Measurements from ENCODE around the gene CMIP. TPM values are rescaled to one million over a fixed set of nuclear protein-coding genes. Genes with fewer than 3 reads are reported as not detected.

The CMIP gene
- polyA plus RNA-seq, 1 of the 3 experiments (the other 2 are of a cell fraction) = 5.4 TPM

GRCh38 chr16:81571175-81571574 is 126.6 kb downstream of the CMIP start (continued):
- no peak for TF ChIP-seq REST (IDR thresholded peaks at IDR 0.05; ENCODE audit: low read depth, low read length)
- no peak for TF ChIP-seq SIN3A (IDR thresholded peaks at IDR 0.05; ENCODE audit: borderline replicate concordance, low read depth, low read length)
- TF ChIP-seq TCF12 (IDR thresholded peaks at IDR 0.05) = no peak
- no peak for TF ChIP-seq EP300 (IDR thresholded peaks at IDR 0.05; ENCODE audit: borderline replicate concordance in 1 of 2, low read depth in 1 of 2, low read length in 1 of 2)
- TF ChIP-seq NFIC (IDR thresholded peaks at IDR 0.05; ENCODE audit: borderline replicate concordance) = no peak
- TF ChIP-seq MEF2A (IDR thresholded peaks at IDR 0.05; ENCODE audit: borderline replicate concordance, low read depth) = no peak
- no peak for TF ChIP-seq EZH2phosphoT487 (IDR thresholded peaks at IDR 0.05; ENCODE audit: borderline replicate concordance, low read depth)
- TF ChIP-seq FOXJ3 (CRISPR knock-in tag; IDR thresholded peaks at IDR 0.05) = no peak

GRCh38 chr16:81571592-81572385 is 127.2 kb downstream of the CMIP start:
- ChIA-PET CTCF (interaction anchor here (1.2 kb wide), 1 partner anchor 26 kb away, joined by 3 read pairs; no protein-coding TSS in a partner anchor), POLR2A (no interaction called here)
- H3K9me3 ChIP-seq = no peaks in the 10 kb centered on the region
- H3K4me3 ChIP-seq (ENCODE audit: low read depth in 2 of 2, low read length in 1 of 2) = no peak overlapping the region
- H3K79me2 ChIP-seq (ENCODE audit: insufficient read depth) = peaks cover 14% of the 10 kb centered on the region; the same call in 1 of the 2 replicates
- peaks cover 5% of the 10 kb centered on the region for H3F3A ChIP-seq (replicated peaks; ENCODE audit: insufficient read depth)
- no peak overlapping the region for H3K4me2 ChIP-seq
- no peaks in the 10 kb centered on the region for H3K36me3 ChIP-seq (replicated peaks in 1 of 2; ENCODE audit: control insufficient read depth in 1 of 2, insufficient read depth in 2 of 2, low read length in 1 of 2)
- H3K27me3 ChIP-seq (ENCODE audit: insufficient read depth) = no peaks in the 10 kb centered on the region
- DNase-seq = no peak
- WGBS (ENCODE audit: low lambda C conversion rate) = 94% methylated on average over 24 of the region's 24 CpGs
- no peak overlapping the region for H3K9ac ChIP-seq
- H4K20me1 ChIP-seq (ENCODE audit: insufficient read depth) = no peaks in the 10 kb centered on the region
- no peak for TF ChIP-seq ZBTB33 (IDR thresholded peaks at IDR 0.05; ENCODE audit: borderline replicate concordance, low read depth)
- TF ChIP-seq CHD2 (IDR thresholded peaks at IDR 0.05; ENCODE audit: low read length, partially characterized antibody) = no peak
- TF ChIP-seq, protein P1, sequence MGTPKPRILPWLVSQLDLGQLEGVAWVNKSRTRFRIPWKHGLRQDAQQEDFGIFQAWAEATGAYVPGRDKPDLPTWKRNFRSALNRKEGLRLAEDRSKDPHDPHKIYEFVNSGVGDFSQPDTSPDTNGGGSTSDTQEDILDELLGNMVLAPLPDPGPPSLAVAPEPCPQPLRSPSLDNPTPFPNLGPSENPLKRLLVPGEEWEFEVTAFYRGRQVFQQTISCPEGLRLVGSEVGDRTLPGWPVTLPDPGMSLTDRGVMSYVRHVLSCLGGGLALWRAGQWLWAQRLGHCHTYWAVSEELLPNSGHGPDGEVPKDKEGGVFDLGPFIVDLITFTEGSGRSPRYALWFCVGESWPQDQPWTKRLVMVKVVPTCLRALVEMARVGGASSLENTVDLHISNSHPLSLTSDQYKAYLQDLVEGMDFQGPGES (IDR thresholded peaks at IDR 0.05; ENCODE audit: low read depth, low read length) = no peak
- no peak for TF ChIP-seq FOXM1 (IDR thresholded peaks at IDR 0.05; ENCODE audit: low read depth)
- no peak for TF ChIP-seq YY1 (IDR thresholded peaks at IDR 0.05; ENCODE audit: low read depth)
- no peak for TF ChIP-seq NFIC (IDR thresholded peaks at IDR 0.05; ENCODE audit: borderline replicate concordance)
- H3K27ac ChIP-seq (ENCODE audit: low read depth in 2 of 2, low read length in 1 of 2) = no peak overlapping the region
- no peak overlapping the region for H2AFZ ChIP-seq (ENCODE audit: low read depth)
- peaks cover 5 to 8% of the 10 kb centered on the region in 2 experiments; a peak in 2 of 4 replicates for H3K4me1 ChIP-seq (ENCODE audit: control insufficient read depth in 1 of 2, insufficient read depth in 2 of 2, low read depth in 1 of 2, low read length in 1 of 2)
- H3K9me2 ChIP-seq = no peaks in the 10 kb centered on the region

Data from SK-N-SH (cell line).